Aorta (tissue), 5 donors: Measurements from ENCODE around the gene TNFRSF25. TPM values are rescaled to one million over a fixed set of nuclear protein-coding genes. Genes with fewer than 3 reads are reported as not detected.
"Not testable (repeated sequence)": the region's sequence is repeated elsewhere in the genome, so short reads cannot be mapped to it uniquely, and the experiment has no call there.

Source experiments
- ATAC-seq: fragments of 200-7000 bp; cut with Tn5 transposase; one replicate; pipeline ENCODE4 v1.9.1; 2022; ENCODE audit warnings: moderate library complexity; ENCODE audit not compliant: low FRiP score
- DNase-seq, 2 donors: peaks; one replicate each; pipeline ENCODE4 v3.0.0-alpha.2; 2020
- H3K27ac ChIP-seq, 2 donors: one replicate each; pipeline ENCODE4 v1.5.1; 2013; ENCODE audit warnings: low read length in 2 of 2, mild to moderate bottlenecking in 2 of 2, moderate library complexity in 2 of 2, control low read depth in 1 of 2, inconsistent platforms in 1 of 2, low read depth in 1 of 2
- H3K27me3 ChIP-seq, 2 donors: one replicate each; pipeline ENCODE4 v1.6.1; 2013; ENCODE audit warnings: control low read depth in 1 of 2, low read length in 1 of 2, mild to moderate bottlenecking in 1 of 2, moderate library complexity in 1 of 2; ENCODE audit not compliant: insufficient read depth in 2 of 2, control insufficient read depth in 1 of 2
- H3K36me3 ChIP-seq, 2 donors: one replicate each; pipeline ENCODE4 v1.6.1; 2013; ENCODE audit warnings: control low read depth in 1 of 2, low read length in 1 of 2, mild to moderate bottlenecking in 1 of 2; ENCODE audit not compliant: insufficient read depth in 2 of 2, control insufficient read depth in 1 of 2
- H3K4me1 ChIP-seq, 2 donors: one replicate each; pipeline ENCODE4 v1.6.1; 2013; ENCODE audit warnings: low read length in 2 of 2, control low read depth in 1 of 2, mild to moderate bottlenecking in 1 of 2, moderate library complexity in 1 of 2; ENCODE audit not compliant: insufficient read depth in 2 of 2, control insufficient read depth in 1 of 2
- H3K4me3 ChIP-seq, 2 donors: one replicate each; pipeline ENCODE4 v1.5.1; 2013; ENCODE audit warnings: low read length in 2 of 2, control low read depth in 1 of 2, mild to moderate bottlenecking in 1 of 2
- H3K9me3 ChIP-seq: one replicate; pipeline ENCODE4 v1.6.1; 2013; ENCODE audit warnings: mild to moderate bottlenecking, low read length; ENCODE audit not compliant: control insufficient read depth
- WGBS, 2 donors: extraction: QIAGEN DNeasy Blood & Tissue Kit; methylation state at CpG; one replicate each; pipeline ENCODE4 v1.1.7; 2013; 5-methylcytosine and 5-hydroxymethylcytosine counted together
- intact Hi-C, 2 donors: fragments of 100-400 bp; cut with DNase I; formaldehyde crosslinking; loops; one replicate each; pipeline versions ENCODE4 v1.14.2 to v1.15.0; 2022
- polyA plus RNA-seq, 2 donors: library from polyadenylated mRNA; stranded (reverse); fragments of 200-250 nt; gene quantifications; one replicate each; pipeline ENCODE4 v1.2.3, GENCODE V29; 2013
- total RNA-seq, 2 donors: library from RNA; stranded (reverse); fragmentation: NEBNext Ultra II Directional; extraction: Animal tissue kit (Norgen Biotek cat#: 25700); gene quantifications; one replicate each; pipeline ENCODE4 v1.2.1, GENCODE V29; 2021
- donor health status: healthy with polysubstance abuse.
- donor health status: Bipolar disorder and iron deficiency.
- donor health status: DM: no; HTN: no; CAD: no.
- donor health status: DM: no; HTN: no; CAD: no.
- donor health status: DM: yes; HTN: yes; CAD: no.

Gene TNFRSF25
- total and polyA plus RNA-seq, 4 donors, result 6.5 to 34.6 (median 16.3) TPM

GRCh38 chr1:6463120-6463412 lies 2.9 kb downstream of the TNFRSF25 start:
- H3K4me3 ChIP-seq, result no peak overlapping the region
- WGBS, 2 donors, result 71 to 100% methylated on average over 1 of the region's 1 CpG
- ATAC-seq (no peak), DNase-seq (no peak)
- intact Hi-C loops, result no loop called here
- no peaks in the 10 kb centered on the region for H3K4me1 ChIP-seq
- no peaks in the 10 kb centered on the region for H3K27me3 ChIP-seq
- no peak overlapping the region for H3K27ac ChIP-seq
- H3K9me3 ChIP-seq, result no peaks in the 10 kb centered on the region
- no peaks in the 10 kb centered on the region for H3K36me3 ChIP-seq

GRCh38 chr1:6462412-6463119 lies 3.4 kb downstream of the TNFRSF25 start:
- no peaks in the 10 kb centered on the region for H3K9me3 ChIP-seq
- ATAC-seq (no peak), DNase-seq (no peak)
- H3K4me3 ChIP-seq, result no peak overlapping the region
- no peaks in the 10 kb centered on the region for H3K27me3 ChIP-seq
- H3K27ac ChIP-seq, result no peak overlapping the region
- H3K36me3 ChIP-seq, result no peaks in the 10 kb centered on the region
- 84 to 85% methylated on average over 13 of the region's 13 CpGs for WGBS, 2 donors
- no peaks in the 10 kb centered on the region for H3K4me1 ChIP-seq
- intact Hi-C loops, result no loop called here

GRCh38 chr1:6461538-6462411 lies 4.2 kb downstream of the TNFRSF25 start:
- Histone ChIP-seq H3K4me3 (no peak overlapping the region), H3K27ac (no peak overlapping the region), H3K27me3 (no peaks in the 10 kb centered on the region), H3K36me3 (no peaks in the 10 kb centered on the region), H3K4me1 (no peaks in the 10 kb centered on the region), H3K9me3 (no peaks in the 10 kb centered on the region)
- ATAC-seq (no peak), DNase-seq (no peak)
- 80 to 85% methylated on average over 47 to 48 of the region's 48 CpGs for WGBS, 2 donors
- intact Hi-C loops, result no loop called here

- 69 to 76% methylated on average over 40 of the region's 40 CpGs for WGBS, 2 donors
- Histone ChIP-seq H3K4me3 (no peak overlapping the region), H3K27me3 (no peaks in the 10 kb centered on the region), H3K9me3 (no peaks in the 10 kb centered on the region), H3K27ac (no peak overlapping the region), H3K4me1 (no peaks in the 10 kb centered on the region), H3K36me3 (no peaks in the 10 kb centered on the region)
- intact Hi-C loops, result no loop called here
- DNase-seq (no peak), ATAC-seq (no peak)
Measured at GRCh38 chr1:6461051-6461530, 4.9 kb downstream of the TNFRSF25 start.

- Histone ChIP-seq H3K27me3 (no peaks in the 10 kb centered on the region), H3K36me3 (no peaks in the 10 kb centered on the region), H3K4me1 (no peaks in the 10 kb centered on the region), H3K27ac (no peak overlapping the region), H3K9me3 (no peaks in the 10 kb centered on the region), H3K4me3 (no peak overlapping the region)
- DNase-seq (peak in 1 of 2 donors; percentile 58), ATAC-seq (peak; percentile 22)
- intact Hi-C loops, result no loop called here
- 43 to 44% methylated on average over 39 of the region's 39 CpGs for WGBS, 2 donors
Measured at GRCh38 chr1:6460301-6461050, 5.5 kb downstream of the TNFRSF25 start.

GRCh38 chr1:6459850-6460265 lies 6.1 kb downstream of the TNFRSF25 start:
- Histone ChIP-seq H3K9me3 (no peaks in the 10 kb centered on the region), H3K4me3 (no peak overlapping the region), H3K36me3 (no peaks in the 10 kb centered on the region), H3K27ac (no peak overlapping the region), H3K27me3 (no peaks in the 10 kb centered on the region), H3K4me1 (no peaks in the 10 kb centered on the region)
- DNase-seq (no peak), ATAC-seq (no peak)
- WGBS, 2 donors, result 17 to 27% methylated on average over 13 to 18 of the region's 18 CpGs
- intact Hi-C loops, result no loop called here

- Histone ChIP-seq H3K27me3 (no peaks in the 10 kb centered on the region), H3K4me1 (no peaks in the 10 kb centered on the region), H3K9me3 (no peaks in the 10 kb centered on the region), H3K36me3 (no peaks in the 10 kb centered on the region), H3K27ac (no peak overlapping the region), H3K4me3 (no peak overlapping the region)
- intact Hi-C loops, result no loop called here
- 79% methylated on average over 11 of the region's 11 CpGs for WGBS, 2 donors
- DNase-seq (no peak), ATAC-seq (no peak)
Measured at GRCh38 chr1:6456800-6457466, 9.0 kb downstream of the TNFRSF25 start.

- H3K9me3 ChIP-seq, intact Hi-C loops, ATAC-seq, DNase-seq, H3K4me3 ChIP-seq, H3K4me1 ChIP-seq, H3K27ac ChIP-seq, H3K36me3 ChIP-seq, H3K27me3 ChIP-seq: not testable (repeated sequence)
- 30 to 34% methylated on average over 44 to 58 of the region's 58 CpGs for WGBS, 2 donors
Measured at GRCh38 chr1:6455752-6456520, 10.0 kb downstream of the TNFRSF25 start.
